Lung (tissue), 12 donors: ENCODE measurements around the gene DRC7. TPM values are rescaled to one million over a fixed set of nuclear protein-coding genes. Genes with fewer than 3 reads are reported as not detected.
"Not testable (repeated sequence)": the region's sequence is repeated elsewhere in the genome, so short reads cannot be mapped to it uniquely, and the experiment has no call there.

ENCODE experiments used
- ATAC-seq: fragments of 200-7000 bp; cut with Tn5 transposase; one replicate; pipeline ENCODE4 v1.9.1; 2020; ENCODE audit warnings: moderate number of reproducible peaks; ENCODE audit not compliant: insufficient read depth, low FRiP score
- DNase-seq, 3 donors: peaks; one replicate each; pipeline ENCODE4 v3.0.0-alpha.2; 2013 to 2017
- H3K27ac ChIP-seq, 2 donors: one replicate each; pipeline ENCODE4 v1.5.1; 2013; ENCODE audit warnings: mild to moderate bottlenecking in 2 of 2, moderate library complexity in 2 of 2, control low read depth in 1 of 2, inconsistent platforms in 1 of 2, low read depth in 1 of 2, low read length in 1 of 2
- H3K27me3 ChIP-seq, 3 donors: one replicate each; pipeline ENCODE4 v1.5.1; 2013; ENCODE audit warnings: low read length in 2 of 3; ENCODE audit not compliant: control insufficient read depth in 3 of 3, insufficient read depth in 3 of 3
- H3K36me3 ChIP-seq, 4 donors: one replicate each; pipeline ENCODE4 v1.5.1; 2013; ENCODE audit warnings: low read length in 4 of 4, mild to moderate bottlenecking in 1 of 4, moderate library complexity in 1 of 4; ENCODE audit not compliant: control insufficient read depth in 4 of 4, insufficient read depth in 4 of 4
- H3K4me1 ChIP-seq, 5 donors: one replicate each; pipeline ENCODE4 v1.5.1; 2013; ENCODE audit warnings: low read length in 5 of 5, mild to moderate bottlenecking in 2 of 5, moderate library complexity in 1 of 5; ENCODE audit not compliant: control insufficient read depth in 5 of 5, insufficient read depth in 5 of 5
- H3K4me3 ChIP-seq: one replicate; pipeline ENCODE4 v1.5.1; 2013; ENCODE audit warnings: mild to moderate bottlenecking, control low read depth, moderate library complexity
- H3K9ac ChIP-seq, 2 donors: one replicate each; pipeline ENCODE4 v1.5.1; 2013; ENCODE audit warnings: low read length in 2 of 2, control low read depth in 1 of 2; ENCODE audit not compliant: insufficient read depth in 1 of 2
- H3K9me3 ChIP-seq, 4 donors: one replicate each; pipeline ENCODE4 v1.5.1; 2013; ENCODE audit warnings: low read length in 3 of 4, mild to moderate bottlenecking in 1 of 4, moderate library complexity in 1 of 4; ENCODE audit not compliant: control insufficient read depth in 4 of 4, insufficient read depth in 3 of 4
- CTCF ChIP-seq: IDR thresholded peaks from 2 replicates; pipeline ENCODE4 v1.5.1; 2012; ENCODE audit warnings: mild to moderate bottlenecking; ENCODE audit errors: control extremely low read depth, extremely low read depth
- WGBS, 2 donors: extraction: QIAGEN DNeasy Blood & Tissue Kit; methylation state at CpG; one replicate each; pipeline ENCODE4 v1.1.7; 2013; 5-methylcytosine and 5-hydroxymethylcytosine counted together
- polyA plus RNA-seq, 2 donors: library from polyadenylated mRNA; stranded (reverse); fragments of 200-250 nt; gene quantifications; one replicate each; pipeline ENCODE4 v1.2.1, GENCODE V29; 2013
- total RNA-seq, 2 donors: library from RNA; depleted of rRNA in 1 of 2; stranded (reverse); fragments of >200 nt in 1 of 2; gene quantifications; one replicate each; pipeline ENCODE4 v1.2.1, GENCODE V29; 2014 to 2021
- donor health status: control.
- donor health status: control.
- donor health status: Bipolar disorder and iron deficiency.
- donor health status: healthy.
- donor health status: DM: yes; HTN: yes; CAD: no.

The DRC7 gene
- total and polyA plus RNA-seq, 4 donors = 2.5 to 10.9 (median 6.4) TPM

GRCh38 chr16:57668630-57669475, 25.8 kb upstream of the DRC7 start:
- Histone ChIP-seq H3K9ac (no peak overlapping the region), H3K4me1 (no peaks in the 10 kb centered on the region), H3K9me3 (no peaks in the 10 kb centered on the region), H3K36me3 (peaks cover 0 to 2% (median 0%) of the 10 kb centered on the region in 4 donors), H3K27me3 (peaks cover 0 to 2% (median 0%) of the 10 kb centered on the region in 3 donors), H3K4me3 (no peak overlapping the region), H3K27ac (peak overlapping the region in 1 of 2 donors; percentile 17)
- TF ChIP-seq CTCF = no peak
- DNase-seq (no peak), ATAC-seq (no peak)
- WGBS, 2 donors = 83 to 87% methylated on average over 20 of the region's 20 CpGs

GRCh38 chr16:57669476-57670162, 25.0 kb upstream of the DRC7 start:
- peaks cover 0 to 2% (median 0%) of the 10 kb centered on the region in 4 donors for H3K36me3 ChIP-seq
- H3K4me1 ChIP-seq = no peaks in the 10 kb centered on the region
- ATAC-seq = peak; percentile 16
- no peak for DNase-seq
- no peak overlapping the region for H3K9ac ChIP-seq
- 59 to 83% methylated on average over 12 of the region's 12 CpGs for WGBS, 2 donors
- H3K4me3 ChIP-seq = no peak overlapping the region
- no peaks in the 10 kb centered on the region for H3K9me3 ChIP-seq
- no peak for TF ChIP-seq CTCF
- no peak overlapping the region for H3K27ac ChIP-seq
- peaks cover 0 to 2% (median 0%) of the 10 kb centered on the region in 3 donors for H3K27me3 ChIP-seq

GRCh38 chr16:57670196-57670595, 24.4 kb upstream of the DRC7 start:
- TF ChIP-seq CTCF = no peak
- H3K9me3 ChIP-seq = no peaks in the 10 kb centered on the region
- H3K4me3 ChIP-seq = no peak overlapping the region
- no peak for ATAC-seq
- H3K27me3 ChIP-seq = peaks cover 0 to 2% (median 0%) of the 10 kb centered on the region in 3 donors
- WGBS, 2 donors = 44 to 45% methylated on average over 4 of the region's 4 CpGs
- no peaks in the 10 kb centered on the region for H3K4me1 ChIP-seq
- no peak overlapping the region for H3K9ac ChIP-seq
- no peak overlapping the region for H3K27ac ChIP-seq
- H3K36me3 ChIP-seq = peaks cover 0 to 2% (median 0%) of the 10 kb centered on the region in 4 donors
- no peak for DNase-seq

GRCh38 chr16:57671451-57671850, 23.2 kb upstream of the DRC7 start:
- not testable (repeated sequence) for H3K4me3 ChIP-seq, H3K9ac ChIP-seq, ATAC-seq, H3K27ac ChIP-seq, H3K9me3 ChIP-seq, H3K27me3 ChIP-seq, H3K4me1 ChIP-seq, H3K36me3 ChIP-seq, DNase-seq
- 68 to 74% methylated on average over 7 of the region's 7 CpGs for WGBS, 2 donors
